GM23248 (cell line): ENCODE data around the gene TAP1.

ENCODE experiments used
- EZH2 ChIP-seq: fragments of 200-600 bp; sonication (generic); IDR thresholded peaks from 2 replicates; pipeline ENCODE4 v1.6.1; 2018; ENCODE audit warnings: antibody characterized with exemption, mild to moderate bottlenecking; ENCODE audit not compliant: insufficient read depth, poor library complexity, severe bottlenecking
- EZH2phosphoT487 ChIP-seq: fragments of 200-600 bp; sonication (generic); IDR thresholded peaks from 2 replicates; pipeline ENCODE4 v1.6.1; 2018; ENCODE audit warnings: antibody characterized with exemption, moderate library complexity, mild to moderate bottlenecking, low read depth; ENCODE audit not compliant: insufficient read depth

GRCh38 chr6:32830017-32830416 lies 23.5 kb downstream of the TAP1 start:
- TF ChIP-seq EZH2: no peak
- TF ChIP-seq EZH2phosphoT487: no peak
